Measurements from ENCODE around the gene SLC2A13. TPM values are rescaled to one million over a fixed set of nuclear protein-coding genes. Genes with fewer than 3 reads are reported as not detected.
"Not testable (repeated sequence)": the region's sequence is repeated elsewhere in the genome, so short reads cannot be mapped to it uniquely, and the experiment has no call there.

Gene SLC2A13
- total RNA-seq, 1 donor from 2014 or later: 5.2 TPM

GRCh38 chr12:40034712-40035111 is 71.2 kb downstream of the SLC2A13 start:
- no peaks in the 10 kb centered on the region for H3K9me3 Mint-ChIP-seq (ENCODE audit: unreplicated experiment)
- DNase-seq: no peak
- H3K27me3 Mint-ChIP-seq (ENCODE audit: unreplicated experiment): no peaks in the 10 kb centered on the region
- TF ChIP-seq, protein P1, sequence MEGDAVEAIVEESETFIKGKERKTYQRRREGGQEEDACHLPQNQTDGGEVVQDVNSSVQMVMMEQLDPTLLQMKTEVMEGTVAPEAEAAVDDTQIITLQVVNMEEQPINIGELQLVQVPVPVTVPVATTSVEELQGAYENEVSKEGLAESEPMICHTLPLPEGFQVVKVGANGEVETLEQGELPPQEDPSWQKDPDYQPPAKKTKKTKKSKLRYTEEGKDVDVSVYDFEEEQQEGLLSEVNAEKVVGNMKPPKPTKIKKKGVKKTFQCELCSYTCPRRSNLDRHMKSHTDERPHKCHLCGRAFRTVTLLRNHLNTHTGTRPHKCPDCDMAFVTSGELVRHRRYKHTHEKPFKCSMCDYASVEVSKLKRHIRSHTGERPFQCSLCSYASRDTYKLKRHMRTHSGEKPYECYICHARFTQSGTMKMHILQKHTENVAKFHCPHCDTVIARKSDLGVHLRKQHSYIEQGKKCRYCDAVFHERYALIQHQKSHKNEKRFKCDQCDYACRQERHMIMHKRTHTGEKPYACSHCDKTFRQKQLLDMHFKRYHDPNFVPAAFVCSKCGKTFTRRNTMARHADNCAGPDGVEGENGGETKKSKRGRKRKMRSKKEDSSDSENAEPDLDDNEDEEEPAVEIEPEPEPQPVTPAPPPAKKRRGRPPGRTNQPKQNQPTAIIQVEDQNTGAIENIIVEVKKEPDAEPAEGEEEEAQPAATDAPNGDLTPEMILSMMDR (IDR thresholded peaks at IDR 0.05; ENCODE audit: partially characterized antibody, unreplicated experiment): no peak
- no peak overlapping the region for H3K4me3 Mint-ChIP-seq (ENCODE audit: unreplicated experiment)
- no peaks in the 10 kb centered on the region for H3K36me3 Mint-ChIP-seq (ENCODE audit: unreplicated experiment)
- H3K27ac Mint-ChIP-seq (ENCODE audit: unreplicated experiment): no peak overlapping the region
- H3K4me1 Mint-ChIP-seq (ENCODE audit: low read depth, unreplicated experiment): peaks cover 11% of the 10 kb centered on the region

- Mint-ChIP-seq H3K27me3 (ENCODE audit: unreplicated experiment) (no peaks in the 10 kb centered on the region), H3K4me1 (ENCODE audit: low read depth, unreplicated experiment) (peaks cover 11% of the 10 kb centered on the region), H3K9me3 (ENCODE audit: unreplicated experiment) (no peaks in the 10 kb centered on the region), H3K27ac (ENCODE audit: unreplicated experiment) (no peak overlapping the region), H3K4me3 (ENCODE audit: unreplicated experiment) (no peak overlapping the region), H3K36me3 (ENCODE audit: unreplicated experiment) (no peaks in the 10 kb centered on the region)
- TF ChIP-seq, protein P1 (IDR thresholded peaks at IDR 0.05; ENCODE audit: partially characterized antibody, unreplicated experiment): no peak
- DNase-seq: no peak
These were observed 71.7 kb downstream of the SLC2A13 start for GRCh38 chr12:40034156-40034555.

DNA sequence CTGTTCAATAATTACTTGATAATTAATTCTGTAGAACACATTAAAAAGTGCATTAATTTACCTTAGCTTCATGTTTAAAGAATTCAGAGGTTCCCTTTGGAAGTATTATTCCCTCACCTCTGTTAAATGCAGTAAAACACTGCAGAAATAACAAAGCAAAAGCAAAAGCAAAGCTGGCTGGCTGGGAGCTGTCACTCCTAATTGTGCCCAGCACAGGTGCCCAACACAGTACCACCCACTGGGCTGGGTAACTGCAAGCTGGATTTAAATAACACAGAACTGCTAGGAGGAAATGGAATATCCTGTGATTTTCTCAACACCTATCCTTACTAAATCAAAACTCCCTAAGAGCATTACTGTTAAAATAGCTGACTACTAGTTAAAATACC is 72.6 kb downstream of the SLC2A13 start:
- Mint-ChIP-seq H3K27me3 (ENCODE audit: unreplicated experiment) (no peaks in the 10 kb centered on the region), H3K9me3 (ENCODE audit: unreplicated experiment) (no peaks in the 10 kb centered on the region), H3K4me1 (ENCODE audit: low read depth, unreplicated experiment) (peaks cover 11% of the 10 kb centered on the region), H3K27ac (ENCODE audit: unreplicated experiment) (no peak overlapping the region), H3K4me3 (ENCODE audit: unreplicated experiment) (no peak overlapping the region), H3K36me3 (ENCODE audit: unreplicated experiment) (no peaks in the 10 kb centered on the region)
- DNase-seq: no peak
- TF ChIP-seq, protein P1 (IDR thresholded peaks at IDR 0.05; ENCODE audit: partially characterized antibody, unreplicated experiment): no peak

DNA sequence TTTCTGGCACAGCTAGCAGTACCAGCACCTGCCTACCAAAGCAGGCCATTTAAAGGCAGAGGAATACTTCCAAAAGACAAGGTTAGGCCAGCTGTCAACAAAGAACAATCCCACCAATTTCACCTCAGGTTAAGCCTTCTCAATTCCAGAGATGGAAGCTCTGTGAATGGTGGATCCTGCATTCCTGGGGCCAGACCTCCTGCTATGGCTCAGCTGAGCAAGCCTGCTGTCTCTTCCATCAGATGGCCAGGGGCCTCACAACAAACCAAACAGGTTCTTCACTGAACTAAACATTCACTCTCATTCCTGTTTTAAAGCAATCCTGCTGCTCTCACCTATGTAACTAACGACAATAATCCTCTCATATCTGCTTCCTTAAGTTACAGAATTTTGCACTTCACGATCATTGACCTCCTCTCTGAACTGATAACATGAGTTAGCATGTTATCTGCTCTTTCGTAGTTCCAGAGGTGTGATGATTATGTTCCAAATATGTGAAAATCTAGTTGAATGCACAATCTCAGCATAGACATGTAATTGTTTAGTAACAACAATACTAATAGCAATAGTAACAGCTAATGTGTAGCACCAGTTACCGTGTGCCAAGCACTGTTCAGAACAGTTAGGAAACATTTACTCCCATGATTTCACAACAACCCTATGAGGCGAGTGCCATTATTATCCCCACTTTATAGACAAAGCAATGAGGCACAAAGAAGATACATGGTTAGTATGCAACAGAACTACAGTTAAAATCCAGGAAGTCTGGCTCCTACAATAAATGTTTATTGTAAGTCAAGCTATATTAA is 73.2 kb downstream of the SLC2A13 start:
- Mint-ChIP-seq H3K4me1 (ENCODE audit: low read depth, unreplicated experiment) (peaks cover 11% of the 10 kb centered on the region), H3K36me3 (ENCODE audit: unreplicated experiment) (no peaks in the 10 kb centered on the region), H3K9me3 (ENCODE audit: unreplicated experiment) (no peaks in the 10 kb centered on the region), H3K27me3 (ENCODE audit: unreplicated experiment) (no peaks in the 10 kb centered on the region), H3K4me3 (ENCODE audit: unreplicated experiment) (no peak overlapping the region), H3K27ac (ENCODE audit: unreplicated experiment) (no peak overlapping the region)
- DNase-seq: no peak
- TF ChIP-seq, protein P1 (IDR thresholded peaks at IDR 0.05; ENCODE audit: partially characterized antibody, unreplicated experiment): no peak

- no peak for DNase-seq
- Mint-ChIP-seq H3K4me1 (ENCODE audit: low read depth, unreplicated experiment) (peaks cover 11% of the 10 kb centered on the region), H3K27me3 (ENCODE audit: unreplicated experiment) (no peaks in the 10 kb centered on the region), H3K9me3 (ENCODE audit: unreplicated experiment) (no peaks in the 10 kb centered on the region), H3K36me3 (ENCODE audit: unreplicated experiment) (no peaks in the 10 kb centered on the region), H3K4me3 (ENCODE audit: unreplicated experiment) (no peak overlapping the region), H3K27ac (ENCODE audit: unreplicated experiment) (no peak overlapping the region)
- TF ChIP-seq, protein P1 (IDR thresholded peaks at IDR 0.05; ENCODE audit: partially characterized antibody, unreplicated experiment): no peak
These were observed 73.9 kb downstream of the SLC2A13 start for GRCh38 chr12:40031965-40032364.

DNA sequence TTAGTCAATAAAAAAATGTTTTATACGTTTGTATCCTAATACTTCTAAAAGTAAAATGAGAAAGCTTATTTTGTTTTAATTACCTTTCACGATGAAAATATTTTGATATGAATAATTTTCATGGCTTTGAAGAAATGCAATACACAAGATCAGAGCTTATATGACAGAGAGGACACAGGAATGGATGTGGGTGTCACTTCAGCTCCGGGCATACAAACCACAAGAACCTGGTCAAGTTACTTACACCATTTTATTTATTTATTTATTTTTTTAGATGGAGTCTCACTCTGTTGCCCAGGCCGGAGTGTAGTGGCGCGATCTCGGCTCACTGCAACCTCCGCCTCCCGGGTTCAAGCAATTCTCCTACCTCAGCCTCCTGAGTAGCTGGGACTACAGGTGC is 74.9 kb downstream of the SLC2A13 start:
- not testable (repeated sequence) for DNase-seq; H3K27ac Mint-ChIP-seq (ENCODE audit: unreplicated experiment); H3K4me3 Mint-ChIP-seq (ENCODE audit: unreplicated experiment); H3K36me3 Mint-ChIP-seq (ENCODE audit: unreplicated experiment); H3K9me3 Mint-ChIP-seq (ENCODE audit: unreplicated experiment); H3K27me3 Mint-ChIP-seq (ENCODE audit: unreplicated experiment)
- peaks cover 11% of the 10 kb centered on the region for H3K4me1 Mint-ChIP-seq (ENCODE audit: low read depth, unreplicated experiment)

Measured in glutamatergic neuron (in vitro differentiated cells).